ENCODE results near the gene SLC2A11.

- TF ChIP-seq, protein P1, sequence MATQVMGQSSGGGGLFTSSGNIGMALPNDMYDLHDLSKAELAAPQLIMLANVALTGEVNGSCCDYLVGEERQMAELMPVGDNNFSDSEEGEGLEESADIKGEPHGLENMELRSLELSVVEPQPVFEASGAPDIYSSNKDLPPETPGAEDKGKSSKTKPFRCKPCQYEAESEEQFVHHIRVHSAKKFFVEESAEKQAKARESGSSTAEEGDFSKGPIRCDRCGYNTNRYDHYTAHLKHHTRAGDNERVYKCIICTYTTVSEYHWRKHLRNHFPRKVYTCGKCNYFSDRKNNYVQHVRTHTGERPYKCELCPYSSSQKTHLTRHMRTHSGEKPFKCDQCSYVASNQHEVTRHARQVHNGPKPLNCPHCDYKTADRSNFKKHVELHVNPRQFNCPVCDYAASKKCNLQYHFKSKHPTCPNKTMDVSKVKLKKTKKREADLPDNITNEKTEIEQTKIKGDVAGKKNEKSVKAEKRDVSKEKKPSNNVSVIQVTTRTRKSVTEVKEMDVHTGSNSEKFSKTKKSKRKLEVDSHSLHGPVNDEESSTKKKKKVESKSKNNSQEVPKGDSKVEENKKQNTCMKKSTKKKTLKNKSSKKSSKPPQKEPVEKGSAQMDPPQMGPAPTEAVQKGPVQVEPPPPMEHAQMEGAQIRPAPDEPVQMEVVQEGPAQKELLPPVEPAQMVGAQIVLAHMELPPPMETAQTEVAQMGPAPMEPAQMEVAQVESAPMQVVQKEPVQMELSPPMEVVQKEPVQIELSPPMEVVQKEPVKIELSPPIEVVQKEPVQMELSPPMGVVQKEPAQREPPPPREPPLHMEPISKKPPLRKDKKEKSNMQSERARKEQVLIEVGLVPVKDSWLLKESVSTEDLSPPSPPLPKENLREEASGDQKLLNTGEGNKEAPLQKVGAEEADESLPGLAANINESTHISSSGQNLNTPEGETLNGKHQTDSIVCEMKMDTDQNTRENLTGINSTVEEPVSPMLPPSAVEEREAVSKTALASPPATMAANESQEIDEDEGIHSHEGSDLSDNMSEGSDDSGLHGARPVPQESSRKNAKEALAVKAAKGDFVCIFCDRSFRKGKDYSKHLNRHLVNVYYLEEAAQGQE (IDR thresholded peaks at IDR 0.05; ENCODE audit: low read depth), result no peak
- TF ChIP-seq EP300 (IDR thresholded peaks at IDR 0.05; ENCODE audit: borderline replicate concordance) (no peak), CREB1 (IDR thresholded peaks at IDR 0.05; ENCODE audit: low read depth) (no peak), TEAD4 (IDR thresholded peaks at IDR 0.05) (no peak), RAD21 (IDR thresholded peaks at IDR 0.05; ENCODE audit: low read depth) (no peak), CEBPB (IDR thresholded peaks at IDR 0.05) (no peak)
- TF ChIP-seq, protein P2, sequence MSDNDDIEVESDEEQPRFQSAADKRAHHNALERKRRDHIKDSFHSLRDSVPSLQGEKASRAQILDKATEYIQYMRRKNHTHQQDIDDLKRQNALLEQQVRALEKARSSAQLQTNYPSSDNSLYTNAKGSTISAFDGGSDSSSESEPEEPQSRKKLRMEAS (IDR thresholded peaks at IDR 0.05), result no peak
These were observed 28.6 kb upstream of the SLC2A11 start for GRCh38 chr22:23828800-23829680.

All from Ishikawa (cell line).